ENCODE measurements around the gene NCAM1.

NCAM1 gene

GRCh38 chr11:113313601-113314000, 352.4 kb downstream of the NCAM1 start:
- Histone ChIP-seq H2AFZ (ENCODE audit: low read depth, low read length, severe bottlenecking) (peak overlapping the region; percentile 25), H3K4me3 (ENCODE audit: insufficient read depth, low read length, poor library complexity, severe bottlenecking) (peak overlapping the region; percentile 59), H3K27ac (ENCODE audit: low read depth, low read length) (no peak overlapping the region)

GRCh38 chr11:113314065-113314388, 352.8 kb downstream of the NCAM1 start:
- H3F3A ChIP-seq (ENCODE audit: insufficient read depth): 0 out of 2 replicates have a peak, but pooled peaks cover 3% of the 10 kb centered on the region
- no peak overlapping the region for H3K27ac ChIP-seq (ENCODE audit: low read depth, low read length)
- peak overlapping the region; percentile 59 for H3K4me3 ChIP-seq (ENCODE audit: insufficient read depth, low read length, poor library complexity, severe bottlenecking)
- peak overlapping the region; percentile 63 for H3K9ac ChIP-seq (ENCODE audit: low read length)
- H2AFZ ChIP-seq (ENCODE audit: low read depth, low read length, severe bottlenecking): peak overlapping the region; percentile 25
- H4K20me1 ChIP-seq (ENCODE audit: low read depth, low read length): no peaks in the 10 kb centered on the region
- H3K9me2 ChIP-seq (replicated peaks; ENCODE audit: insufficient read depth, low read length): no peaks in the 10 kb centered on the region
- no peak for TF ChIP-seq EZH2phosphoT487 (conservative IDR thresholded peaks at IDR 0.05; ENCODE audit: low read length)
- TF ChIP-seq CTCF (IDR thresholded peaks at IDR 0.05; ENCODE audit: insufficient read depth, low read length, poor library complexity, severe bottlenecking): no peak
- no peaks in the 10 kb centered on the region for H3K27me3 ChIP-seq (ENCODE audit: low read length)
- no peaks in the 10 kb centered on the region for H3K36me3 ChIP-seq (ENCODE audit: low read length)
- no peaks in the 10 kb centered on the region for H3K9me3 ChIP-seq (ENCODE audit: insufficient read depth, low read length)
- H3K79me2 ChIP-seq (ENCODE audit: insufficient read depth, low read length): no peaks in the 10 kb centered on the region
- peak overlapping the region; percentile 58 for H3K4me2 ChIP-seq (ENCODE audit: low read depth, low read length, poor library complexity, severe bottlenecking)

More at GRCh38 chr11:113313601-113314000, 352.4 kb downstream of the NCAM1 start:
- H3K27me3 ChIP-seq (ENCODE audit: low read length): no peaks in the 10 kb centered on the region
- H3K4me2 ChIP-seq (ENCODE audit: low read depth, low read length, poor library complexity, severe bottlenecking): peak overlapping the region; percentile 58
- H3K36me3 ChIP-seq (ENCODE audit: low read length): no peaks in the 10 kb centered on the region
- H3K79me2 ChIP-seq (ENCODE audit: insufficient read depth, low read length): no peaks in the 10 kb centered on the region
- TF ChIP-seq CTCF (IDR thresholded peaks at IDR 0.05; ENCODE audit: insufficient read depth, low read length, poor library complexity, severe bottlenecking) (no peak), EZH2phosphoT487 (conservative IDR thresholded peaks at IDR 0.05; ENCODE audit: low read length) (no peak)
- no peaks in the 10 kb centered on the region for H4K20me1 ChIP-seq (ENCODE audit: low read depth, low read length)
- H3K9me3 ChIP-seq (ENCODE audit: insufficient read depth, low read length): no peaks in the 10 kb centered on the region
- H3F3A ChIP-seq (ENCODE audit: insufficient read depth): 0 out of 2 replicates have a peak, but pooled peaks cover 3% of the 10 kb centered on the region
- H3K9me2 ChIP-seq (replicated peaks; ENCODE audit: insufficient read depth, low read length): no peaks in the 10 kb centered on the region
- H3K9ac ChIP-seq (ENCODE audit: low read length): peak overlapping the region; percentile 63

- peak within 1 kb of the TSS; percentile 63 for H3K9ac ChIP-seq (ENCODE audit: low read length)
Measured at GRCh38 chr11:113314389-113315301, 353.4 kb downstream of the NCAM1 start, which contains the start of gene TTC12. TSS of gene TTC12 (plus strand) at chr11:113314583. CDS start at chr11:113316258, 1,675 bp downstream.

More at GRCh38 chr11:113314389-113315301, 353.4 kb downstream of the NCAM1 start, which contains the start of gene TTC12:
- no peak within 1 kb of the TSS for H3K27ac ChIP-seq (ENCODE audit: low read depth, low read length)
- no peaks in the 10 kb centered on the region for H4K20me1 ChIP-seq (ENCODE audit: low read depth, low read length)
- no peaks in the 10 kb centered on the region for H3K36me3 ChIP-seq (ENCODE audit: low read length)
- H3K9me2 ChIP-seq (replicated peaks; ENCODE audit: insufficient read depth, low read length): no peaks in the 10 kb centered on the region
- no peaks in the 10 kb centered on the region for H3K79me2 ChIP-seq (ENCODE audit: insufficient read depth, low read length)
- no peak for TF ChIP-seq CTCF (IDR thresholded peaks at IDR 0.05; ENCODE audit: insufficient read depth, low read length, poor library complexity, severe bottlenecking)
- TF ChIP-seq EZH2phosphoT487 (conservative IDR thresholded peaks at IDR 0.05; ENCODE audit: low read length): no peak
- H3K27me3 ChIP-seq (ENCODE audit: low read length): no peaks in the 10 kb centered on the region
- H3F3A ChIP-seq (ENCODE audit: insufficient read depth): 0 out of 2 replicates have a peak, but pooled peaks cover 3% of the 10 kb centered on the region
- peak within 1 kb of the TSS; percentile 80 for H2AFZ ChIP-seq (ENCODE audit: low read depth, low read length, severe bottlenecking)
- peak within 1 kb of the TSS; percentile 59 for H3K4me3 ChIP-seq (ENCODE audit: insufficient read depth, low read length, poor library complexity, severe bottlenecking)
- peak within 1 kb of the TSS; percentile 58 for H3K4me2 ChIP-seq (ENCODE audit: low read depth, low read length, poor library complexity, severe bottlenecking)
- no peaks in the 10 kb centered on the region for H3K9me3 ChIP-seq (ENCODE audit: insufficient read depth, low read length)

Measured in SU-DHL-6 (cell line).